Subcutaneous adipose tissue (tissue), 4 donors: ENCODE data around the gene PDE3B. TPM values are rescaled to one million over a fixed set of nuclear protein-coding genes. Genes with fewer than 3 reads are reported as not detected.

Source experiments
- total RNA-seq, 4 donors: library from RNA; depleted of rRNA; stranded (reverse); fragments of >200 nt; gene quantifications; one replicate each; pipeline ENCODE4 v1.1.0, GENCODE V29; 2016
- TF ChIP-seq, protein P1 (sequence below): fragments of 450-650 bp; IDR thresholded peaks from one replicate; pipeline ENCODE4 v1.5.1; 2016; ENCODE audit warnings: low read depth, mild to moderate bottlenecking, control low read depth, antibody characterized with exemption, moderate library complexity

The PDE3B gene
- total RNA-seq, 4 donors from 2014 or later, result 158 to 367 (median 171) TPM

DNA sequence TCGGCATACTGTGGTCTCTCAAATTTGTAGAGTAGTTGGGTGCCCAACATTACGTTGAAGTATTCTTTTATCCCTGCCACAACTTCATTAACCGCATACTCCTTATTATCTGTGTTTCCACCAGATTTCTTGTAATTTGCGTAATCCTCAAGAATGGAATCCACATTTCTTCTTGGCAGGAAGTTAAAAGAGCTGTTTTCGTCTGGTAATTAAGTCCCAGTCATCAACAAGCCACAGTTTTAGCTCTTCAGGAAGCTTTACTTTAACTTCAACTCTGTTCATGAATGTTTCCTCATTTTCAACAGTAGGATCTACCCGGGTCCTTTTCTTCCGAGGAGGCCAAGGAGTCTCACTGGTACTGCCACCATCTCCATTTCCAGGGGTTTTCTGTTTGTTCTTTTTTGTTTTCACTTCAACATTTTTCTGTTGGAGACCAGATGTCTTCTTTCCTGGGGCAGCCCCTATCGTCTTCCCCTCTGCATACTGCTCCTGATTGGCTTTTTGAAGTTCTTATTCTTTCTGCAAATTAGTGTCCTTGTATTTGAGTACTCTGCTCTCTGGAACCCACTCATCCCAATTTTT lies 30.3 kb downstream of the PDE3B start:
- TF ChIP-seq, protein P1, sequence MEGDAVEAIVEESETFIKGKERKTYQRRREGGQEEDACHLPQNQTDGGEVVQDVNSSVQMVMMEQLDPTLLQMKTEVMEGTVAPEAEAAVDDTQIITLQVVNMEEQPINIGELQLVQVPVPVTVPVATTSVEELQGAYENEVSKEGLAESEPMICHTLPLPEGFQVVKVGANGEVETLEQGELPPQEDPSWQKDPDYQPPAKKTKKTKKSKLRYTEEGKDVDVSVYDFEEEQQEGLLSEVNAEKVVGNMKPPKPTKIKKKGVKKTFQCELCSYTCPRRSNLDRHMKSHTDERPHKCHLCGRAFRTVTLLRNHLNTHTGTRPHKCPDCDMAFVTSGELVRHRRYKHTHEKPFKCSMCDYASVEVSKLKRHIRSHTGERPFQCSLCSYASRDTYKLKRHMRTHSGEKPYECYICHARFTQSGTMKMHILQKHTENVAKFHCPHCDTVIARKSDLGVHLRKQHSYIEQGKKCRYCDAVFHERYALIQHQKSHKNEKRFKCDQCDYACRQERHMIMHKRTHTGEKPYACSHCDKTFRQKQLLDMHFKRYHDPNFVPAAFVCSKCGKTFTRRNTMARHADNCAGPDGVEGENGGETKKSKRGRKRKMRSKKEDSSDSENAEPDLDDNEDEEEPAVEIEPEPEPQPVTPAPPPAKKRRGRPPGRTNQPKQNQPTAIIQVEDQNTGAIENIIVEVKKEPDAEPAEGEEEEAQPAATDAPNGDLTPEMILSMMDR, result no peak

DNA sequence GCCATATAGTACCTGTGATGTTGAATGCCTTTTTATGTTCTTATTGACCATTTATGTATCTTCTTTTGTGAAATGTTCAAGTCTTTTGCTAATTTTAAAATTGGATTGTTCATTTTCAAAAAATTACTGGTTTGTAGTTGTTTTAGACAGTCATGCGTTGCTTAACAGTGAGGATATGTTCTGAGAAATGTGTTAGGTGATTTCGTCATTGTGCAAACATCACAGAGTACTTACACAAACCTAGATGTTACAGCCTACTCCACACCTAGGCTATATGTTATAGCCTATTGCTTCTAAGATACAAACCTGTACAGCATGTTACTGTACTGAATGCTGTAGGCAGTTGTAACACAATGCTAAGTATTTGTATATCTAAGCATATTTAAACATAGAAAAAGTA lies 32.5 kb downstream of the PDE3B start:
- TF ChIP-seq, protein P1, result no peak

DNA sequence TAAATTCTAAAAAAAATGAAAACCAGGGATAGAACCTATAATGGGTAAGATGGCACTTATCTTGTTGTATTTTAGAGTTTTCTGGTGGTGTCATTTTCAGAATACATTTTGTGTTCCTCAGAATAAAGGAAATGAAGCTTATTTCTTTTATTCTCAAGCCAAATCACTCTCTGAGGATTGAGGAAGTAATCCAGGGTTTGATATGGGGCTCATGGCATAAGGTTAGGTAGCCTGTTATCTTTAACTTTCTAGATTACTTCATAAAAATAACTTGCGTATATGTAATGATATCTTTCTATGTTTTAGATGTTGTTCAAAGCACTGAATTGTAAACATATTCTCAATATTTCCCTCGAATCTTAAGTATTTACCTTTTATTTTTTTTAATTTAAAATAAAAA lies 33.5 kb downstream of the PDE3B start:
- TF ChIP-seq, protein P1, result no peak

DNA sequence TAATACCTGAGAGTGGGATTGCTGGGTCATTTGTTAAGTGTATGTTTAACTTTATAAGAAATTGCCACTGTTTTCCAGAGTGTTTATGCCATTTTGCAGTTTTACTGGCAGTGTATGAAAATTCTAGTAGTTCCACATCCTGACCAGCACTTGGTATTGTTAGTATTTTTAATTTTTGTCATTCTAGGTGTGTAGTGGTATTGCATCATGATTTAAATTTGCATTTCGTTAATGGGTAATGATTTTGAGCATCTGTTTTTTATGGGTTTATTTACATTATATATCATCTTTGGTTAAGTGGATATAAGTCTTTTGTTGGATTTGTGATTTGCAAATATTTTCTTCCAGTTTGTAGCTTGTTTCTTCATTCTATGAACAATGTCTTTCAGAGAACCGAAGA lies 34.7 kb downstream of the PDE3B start:
- TF ChIP-seq, protein P1, result no peak

DNA sequence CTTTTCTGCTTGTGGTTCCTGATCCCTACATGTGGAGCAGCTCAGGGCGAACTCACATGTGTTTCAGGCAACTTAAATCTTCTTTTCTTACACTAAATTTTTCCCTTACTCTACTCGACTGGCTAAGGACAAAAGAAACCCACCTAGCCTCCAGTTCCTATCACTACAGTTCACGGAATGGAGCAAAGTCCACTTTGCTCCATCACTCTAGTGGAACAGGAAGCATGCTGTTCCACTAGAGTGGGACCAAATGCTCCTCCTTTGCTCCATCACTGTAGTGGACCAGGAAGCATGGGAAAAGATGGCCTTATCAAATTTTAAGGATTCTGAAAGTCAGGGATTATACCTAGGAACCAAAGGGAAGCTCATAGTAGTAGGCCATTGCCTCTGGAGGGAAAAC lies 36.1 kb downstream of the PDE3B start:
- TF ChIP-seq, protein P1, result no peak

DNA sequence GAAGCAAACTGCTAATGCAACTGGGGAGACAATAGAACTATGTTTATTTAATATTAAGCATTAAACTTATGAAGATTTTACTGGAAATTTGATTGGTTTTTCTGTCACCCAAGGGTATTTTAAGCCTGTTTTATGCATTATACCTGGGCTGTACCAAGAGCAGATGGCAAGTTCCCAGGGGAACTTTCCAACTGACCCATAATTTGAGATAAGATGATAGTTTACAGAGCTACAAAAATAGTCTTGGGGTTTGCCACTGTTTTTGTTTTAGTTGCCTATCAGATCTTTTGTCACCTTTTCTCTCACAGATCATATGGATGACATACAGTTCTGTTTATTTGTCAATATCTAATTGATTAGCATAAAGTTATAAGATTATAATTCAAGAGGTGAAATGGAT lies 43.9 kb downstream of the PDE3B start:
- TF ChIP-seq, protein P1, result no peak

DNA sequence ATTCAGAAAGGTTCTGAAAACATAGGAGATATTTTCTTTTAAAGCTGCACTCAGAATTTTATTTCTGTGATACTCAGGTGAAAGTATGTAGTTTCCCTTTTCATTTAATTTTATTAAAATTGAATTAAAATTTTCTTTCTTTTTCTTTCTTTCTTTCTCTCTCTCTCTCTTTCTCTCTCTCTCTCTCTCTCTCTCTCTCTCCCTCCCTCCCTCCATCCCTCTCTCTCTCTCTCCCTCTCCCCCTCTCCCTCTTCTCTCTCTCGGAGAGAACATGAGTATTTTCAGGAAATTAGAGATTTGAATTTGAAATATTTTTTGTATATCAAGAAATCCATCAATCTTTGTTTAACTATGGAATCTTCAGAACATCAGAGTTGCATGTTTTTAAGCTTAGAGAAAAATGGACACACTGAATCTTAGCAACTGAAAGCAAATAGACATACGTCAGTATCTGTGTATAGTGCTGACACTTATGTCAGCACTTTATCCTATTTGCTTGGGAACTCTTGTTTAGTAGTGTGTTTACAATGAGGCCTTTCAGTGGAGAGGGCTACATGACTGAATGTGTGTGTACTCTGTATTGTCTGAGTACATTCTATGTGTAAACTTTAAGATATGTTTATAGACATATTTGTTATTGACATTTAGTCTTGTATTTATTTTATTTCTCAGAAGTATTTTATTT lies 44.5 kb downstream of the PDE3B start:
- TF ChIP-seq, protein P1, result no peak
